Kidney epithelial cell (primary cell): Measurements from ENCODE around the gene ARX. TPM values are rescaled to one million over a fixed set of nuclear protein-coding genes. Genes with fewer than 3 reads are reported as not detected.

ENCODE experiments used
- DNase-seq: peaks from one replicate; pipeline ENCODE4 v3.0.0-alpha.2; 2010; ENCODE audit warnings: low read depth
- H3K27me3 ChIP-seq: 2 replicates; pipeline ENCODE4 v1.6.0; 2011; ENCODE audit warnings: low read length; ENCODE audit not compliant: control insufficient read depth, insufficient read depth
- H3K36me3 ChIP-seq: 2 replicates; pipeline ENCODE4 v1.5.1; 2011; ENCODE audit warnings: low read length; ENCODE audit not compliant: control insufficient read depth, insufficient read depth
- H3K4me3 ChIP-seq: 2 replicates; pipeline ENCODE4 v1.5.1; 2011; ENCODE audit warnings: low read depth, mild to moderate bottlenecking, control low read depth, low read length
- CTCF ChIP-seq: IDR thresholded peaks from 2 replicates; pipeline ENCODE4 v1.5.1; 2011; ENCODE audit warnings: mild to moderate bottlenecking, moderate library complexity, low read length, control low read depth, inconsistent platforms; ENCODE audit not compliant: insufficient read depth, poor library complexity, severe bottlenecking
- total RNA-seq: library from RNA; depleted of rRNA; stranded (reverse); fragments of >200 nt; gene quantifications from 2 replicates; pipeline ENCODE4 v1.2.3, GENCODE V29; 2015

ARX gene
- total RNA-seq, 1 donor from 2014 or later, result not detected

- no peak overlapping the region for H3K4me3 ChIP-seq
- no peaks in the 10 kb centered on the region for H3K27me3 ChIP-seq
- no peak for DNase-seq
- no peaks in the 10 kb centered on the region for H3K36me3 ChIP-seq
- TF ChIP-seq CTCF, result no peak
Observed at GRCh38 chrX:24956828-24957227, 58.9 kb downstream of the ARX start.

- H3K27me3 ChIP-seq, result no peaks in the 10 kb centered on the region
- no peak overlapping the region for H3K4me3 ChIP-seq
- no peaks in the 10 kb centered on the region for H3K36me3 ChIP-seq
- DNase-seq, result no peak
- TF ChIP-seq CTCF, result no peak
Observed at GRCh38 chrX:24955372-24955930, 60.3 kb downstream of the ARX start.

DNA sequence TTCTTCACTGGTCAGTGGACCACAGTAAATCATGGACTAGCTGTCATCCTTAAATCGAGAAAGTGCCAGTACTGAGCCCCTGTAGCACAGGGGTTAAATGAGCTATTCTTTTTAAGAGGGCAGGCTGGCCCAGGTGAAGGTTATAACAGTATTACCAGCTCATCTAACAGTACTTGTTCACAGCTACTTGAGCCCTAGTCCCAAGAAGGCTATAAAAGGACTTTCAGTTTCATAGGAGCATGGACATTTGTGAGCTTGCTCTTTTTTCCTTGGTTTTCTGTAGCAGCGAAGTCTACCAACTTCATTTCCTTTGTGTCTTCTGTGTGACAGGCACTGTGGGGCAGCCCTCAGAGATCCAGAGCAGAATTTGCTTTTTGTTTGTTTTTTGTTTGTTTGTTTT is 61.0 kb downstream of the ARX start:
- no peak for TF ChIP-seq CTCF
- H3K36me3 ChIP-seq, result no peaks in the 10 kb centered on the region
- no peak overlapping the region for H3K4me3 ChIP-seq
- no peak for DNase-seq
- H3K27me3 ChIP-seq, result no peaks in the 10 kb centered on the region
